Fibroblast of the aortic adventitia (primary cell): ENCODE results near the gene VWA8. TPM values are rescaled to one million over a fixed set of nuclear protein-coding genes. Genes with fewer than 3 reads are reported as not detected.

ENCODE experiments used
- DNase-seq: peaks from one replicate; pipeline ENCODE4 v3.0.0-alpha.2; 2010; ENCODE audit warnings: low read depth
- H3K4me3 ChIP-seq: 2 replicates; pipeline ENCODE4 v1.5.1; 2011; ENCODE audit warnings: low read depth, mild to moderate bottlenecking, control low read depth, low read length, moderate library complexity
- small RNA-seq: library from RNA; depleted of rRNA; stranded (forward); fragments of <200 nt; gene quantifications from one replicate; pipeline ENCODE3, GENCODE V24; 2012
- total RNA-seq: library from RNA; depleted of rRNA; stranded (reverse); fragments of >200 nt; gene quantifications from 2 replicates; pipeline ENCODE4 v1.2.3, GENCODE V29; 2012; ENCODE audit warnings: low replicate concordance
- TF ChIP-seq, protein P1 (sequence below): IDR thresholded peaks from 2 replicates; pipeline ENCODE4 v1.5.1; 2011; ENCODE audit warnings: mild to moderate bottlenecking, low read length, control low read depth, inconsistent platforms; ENCODE audit not compliant: insufficient read depth

The VWA8 gene
- total RNA-seq, 1 donor, result 27.2 TPM

DNA sequence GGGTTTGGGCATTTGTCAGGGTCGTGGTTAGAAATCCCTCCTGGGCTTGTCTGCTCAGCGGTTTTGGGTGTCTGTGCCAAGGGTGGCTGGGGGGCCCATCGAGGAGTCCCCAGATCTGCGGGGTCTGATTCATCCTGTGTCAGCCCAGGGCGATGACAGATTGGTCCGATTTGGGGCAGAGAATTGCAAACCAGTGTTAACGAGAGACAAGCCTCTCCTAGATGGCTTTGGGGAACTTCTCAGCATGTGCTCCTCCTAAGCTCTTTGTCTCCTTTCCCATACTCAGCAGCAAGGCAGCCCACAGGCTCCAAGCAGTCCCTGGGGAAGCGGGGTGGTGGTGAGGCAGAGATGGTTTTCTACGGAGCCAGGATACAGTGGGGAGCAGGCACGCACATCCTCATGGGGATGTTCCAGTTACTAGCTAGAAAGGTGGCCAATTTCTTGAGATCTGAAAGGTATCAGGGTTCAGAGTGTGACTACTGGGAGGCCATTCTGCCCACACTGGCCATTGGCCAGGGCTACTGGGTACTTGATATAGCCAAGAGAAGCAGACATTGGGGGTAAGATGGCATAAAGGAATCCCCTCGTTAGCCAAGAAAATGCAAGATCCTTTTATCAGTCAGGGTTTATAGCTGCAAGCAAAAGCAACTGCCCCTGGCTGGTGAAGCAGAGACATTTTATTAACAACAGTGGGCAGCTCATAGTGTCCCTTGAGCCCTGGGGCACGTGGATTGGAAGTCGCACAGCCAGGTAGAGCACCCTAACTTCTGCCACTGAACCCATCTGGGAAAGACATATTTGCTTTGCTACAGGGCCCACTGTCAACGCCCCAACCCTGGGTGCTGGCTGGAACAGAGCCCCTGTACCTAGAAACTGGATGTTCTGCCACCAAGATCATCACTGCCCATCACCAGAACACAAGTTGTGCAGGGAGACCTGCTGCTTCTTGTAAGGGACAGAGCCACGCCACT lies 440.0 kb downstream of the VWA8 start:
- H3K4me3 ChIP-seq, result no peak overlapping the region
- no peak for DNase-seq
- TF ChIP-seq, protein P1, sequence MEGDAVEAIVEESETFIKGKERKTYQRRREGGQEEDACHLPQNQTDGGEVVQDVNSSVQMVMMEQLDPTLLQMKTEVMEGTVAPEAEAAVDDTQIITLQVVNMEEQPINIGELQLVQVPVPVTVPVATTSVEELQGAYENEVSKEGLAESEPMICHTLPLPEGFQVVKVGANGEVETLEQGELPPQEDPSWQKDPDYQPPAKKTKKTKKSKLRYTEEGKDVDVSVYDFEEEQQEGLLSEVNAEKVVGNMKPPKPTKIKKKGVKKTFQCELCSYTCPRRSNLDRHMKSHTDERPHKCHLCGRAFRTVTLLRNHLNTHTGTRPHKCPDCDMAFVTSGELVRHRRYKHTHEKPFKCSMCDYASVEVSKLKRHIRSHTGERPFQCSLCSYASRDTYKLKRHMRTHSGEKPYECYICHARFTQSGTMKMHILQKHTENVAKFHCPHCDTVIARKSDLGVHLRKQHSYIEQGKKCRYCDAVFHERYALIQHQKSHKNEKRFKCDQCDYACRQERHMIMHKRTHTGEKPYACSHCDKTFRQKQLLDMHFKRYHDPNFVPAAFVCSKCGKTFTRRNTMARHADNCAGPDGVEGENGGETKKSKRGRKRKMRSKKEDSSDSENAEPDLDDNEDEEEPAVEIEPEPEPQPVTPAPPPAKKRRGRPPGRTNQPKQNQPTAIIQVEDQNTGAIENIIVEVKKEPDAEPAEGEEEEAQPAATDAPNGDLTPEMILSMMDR, result no peak

DNA sequence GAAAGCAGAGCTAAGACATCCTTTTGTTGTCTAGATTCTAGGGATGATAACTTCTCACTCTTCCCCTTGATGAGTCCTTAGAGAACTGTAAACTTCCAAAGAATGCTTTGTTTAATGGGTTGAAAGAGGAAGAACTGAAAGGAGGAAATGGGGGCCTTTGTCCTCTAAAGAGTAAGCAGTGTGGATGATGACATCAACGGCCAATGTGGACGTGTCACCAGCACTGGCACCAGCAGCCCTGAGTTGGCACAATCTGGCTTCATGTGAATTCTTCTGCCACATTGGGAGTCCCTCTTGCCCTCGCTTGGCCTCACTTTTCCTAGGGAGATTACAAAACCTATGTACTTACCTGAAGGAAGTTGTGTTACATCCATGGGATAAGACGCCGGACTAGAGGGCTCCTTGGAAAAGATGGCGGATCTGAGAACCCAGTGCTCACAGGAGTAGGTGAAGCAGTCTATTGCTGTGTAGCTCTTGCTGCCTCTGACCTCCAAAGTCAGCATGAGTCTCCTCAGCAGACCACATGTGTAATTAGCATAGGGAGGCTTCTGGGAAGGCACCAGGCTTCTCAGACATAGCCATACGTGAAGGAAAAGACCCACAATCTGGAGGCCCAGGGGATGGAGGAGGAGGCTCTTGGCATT lies 440.8 kb downstream of the VWA8 start:
- no peak for DNase-seq
- no peak overlapping the region for H3K4me3 ChIP-seq
- TF ChIP-seq, protein P1, result no peak

Small RNA genes lying within 50 kb of the gene (small RNA-seq; reads per million reads assigned to genes)
- gene RN7SL515P (not detected), gene RNU6-74P (not detected), gene RPS28P8 (not detected)

Other genes with a start within 250 kb of the VWA8 start
- 17.1 and 26.3 TPM in 2 replicates for gene DGKH, start 87.5 kb upstream of the VWA8 start, total RNA-seq